Fibroblast of skin of abdomen (primary cell): ENCODE measurements around the gene OAF.
"Not testable (repeated sequence)": the region's sequence is repeated elsewhere in the genome, so short reads cannot be mapped to it uniquely, and the experiment has no call there.

ENCODE experiments used
- DNase-seq: peaks from one replicate; pipeline ENCODE4 v3.0.0-alpha.2; 2013

Gene OAF

GRCh38 chr11:120244476-120245365 lies 33.9 kb downstream of the OAF start:
- peak; percentile 35 for DNase-seq

- no peak for DNase-seq
Observed at GRCh38 chr11:120245434-120245833, 34.6 kb downstream of the OAF start.

- DNase-seq: peak; percentile 62
Observed at GRCh38 chr11:120248551-120249278, 37.9 kb downstream of the OAF start.

- no peak for DNase-seq
Observed at GRCh38 chr11:120249279-120250262, 38.7 kb downstream of the OAF start.

GRCh38 chr11:120253377-120253776 lies 42.5 kb downstream of the OAF start:
- not testable (repeated sequence) for DNase-seq

GRCh38 chr11:120254788-120255518 lies 44.1 kb downstream of the OAF start:
- DNase-seq: no peak

GRCh38 chr11:120255519-120255866 lies 44.7 kb downstream of the OAF start:
- no peak for DNase-seq

- no peak for DNase-seq
Observed at GRCh38 chr11:120256178-120256577, 45.3 kb downstream of the OAF start.

GRCh38 chr11:120256779-120257178 lies 45.9 kb downstream of the OAF start:
- no peak for DNase-seq

- DNase-seq: no peak
Observed at GRCh38 chr11:120257346-120257745, 46.5 kb downstream of the OAF start.

- DNase-seq: no peak
Observed at GRCh38 chr11:120258661-120259060, 47.8 kb downstream of the OAF start.

- DNase-seq: no peak
Observed at GRCh38 chr11:120259241-120259640, 48.4 kb downstream of the OAF start.

- no peak for DNase-seq
Observed at GRCh38 chr11:120259988-120260565, 49.2 kb downstream of the OAF start.

- no peak for DNase-seq
Observed at GRCh38 chr11:120260616-120261015, 49.8 kb downstream of the OAF start.

GRCh38 chr11:120261321-120261720 lies 50.5 kb downstream of the OAF start:
- DNase-seq: no peak

GRCh38 chr11:120261931-120262330 lies 51.1 kb downstream of the OAF start:
- DNase-seq: no peak

GRCh38 chr11:120267319-120267718 lies 56.5 kb downstream of the OAF start:
- no peak for DNase-seq

GRCh38 chr11:120268686-120269085 lies 57.9 kb downstream of the OAF start:
- no peak for DNase-seq

GRCh38 chr11:120270386-120270785 lies 59.6 kb downstream of the OAF start:
- no peak for DNase-seq

GRCh38 chr11:120271672-120272071 lies 60.8 kb downstream of the OAF start:
- no peak for DNase-seq

- DNase-seq: peak; percentile 62
Observed at GRCh38 chr11:120272303-120272702, 61.5 kb downstream of the OAF start.

GRCh38 chr11:120273432-120273831 lies 62.6 kb downstream of the OAF start:
- peak; percentile 58 for DNase-seq
